ENCODE data around the gene DBNL.

- TF ChIP-seq REST (IDR thresholded peaks at IDR 0.05; ENCODE audit: low read depth) (no peak), NFIC (IDR thresholded peaks at IDR 0.05) (no peak), RAD21 (IDR thresholded peaks at IDR 0.05; ENCODE audit: low read depth) (no peak), MAX (IDR thresholded peaks at IDR 0.05) (no peak), EGR1 (IDR thresholded peaks at IDR 0.05) (no peak)
These were observed 13.6 kb downstream of the DBNL start for GRCh38 chr7:44057849-44058758.

Data from Ishikawa (cell line).